IPS-20b (cell line): Measurements from ENCODE around the gene ABHD18.
"Not testable (repeated sequence)": the region's sequence is repeated elsewhere in the genome, so short reads cannot be mapped to it uniquely, and the experiment has no call there.

ENCODE experiments used
- H3K27ac ChIP-seq: one replicate; pipeline ENCODE4 v1.5.1; 2013; ENCODE audit warnings: low read length
- H3K27me3 ChIP-seq: 2 replicates; pipeline ENCODE4 v1.6.1; 2013; ENCODE audit warnings: mild to moderate bottlenecking, low read length, inconsistent platforms; ENCODE audit not compliant: insufficient read depth
- H3K36me3 ChIP-seq: 2 replicates; pipeline ENCODE4 v1.6.1; 2013; ENCODE audit warnings: low read depth, mild to moderate bottlenecking, inconsistent platforms, low read length, moderate library complexity; ENCODE audit not compliant: insufficient read depth
- H3K4me1 ChIP-seq: 2 replicates; pipeline ENCODE4 v1.6.1; 2013; ENCODE audit warnings: mild to moderate bottlenecking, control low read depth, inconsistent platforms, low read length, moderate library complexity; ENCODE audit not compliant: insufficient read depth
- H3K4me3 ChIP-seq: 2 replicates; pipeline ENCODE4 v1.5.1; 2013; ENCODE audit warnings: mild to moderate bottlenecking, low read length, inconsistent platforms
- H3K9ac ChIP-seq: 2 replicates; pipeline ENCODE4 v1.6.1; 2013; ENCODE audit warnings: low read depth, mild to moderate bottlenecking, inconsistent platforms, low read length, moderate library complexity
- H3K9me3 ChIP-seq: 2 replicates; pipeline ENCODE4 v1.6.1; 2013; ENCODE audit warnings: mild to moderate bottlenecking, low read depth, low read length, inconsistent platforms; ENCODE audit not compliant: insufficient read depth

ABHD18 gene

GRCh38 chr4:128055441-128056206 lies 90.4 kb downstream of the ABHD18 start:
- not testable (repeated sequence) for H3K4me1 ChIP-seq, H3K9me3 ChIP-seq, H3K27me3 ChIP-seq, H3K36me3 ChIP-seq
- peak overlapping the region; percentile 45 for H3K27ac ChIP-seq
- peak overlapping the region; percentile 49 for H3K9ac ChIP-seq
- H3K4me3 ChIP-seq, result peak overlapping the region; percentile 31; the same call in 1 of the 2 replicates

- Histone ChIP-seq H3K36me3 (no peaks in the 10 kb centered on the region), H3K27me3 (no peaks in the 10 kb centered on the region), H3K4me1 (peaks cover 6% of the 10 kb centered on the region; the same call in 1 of the 2 replicates), H3K9ac (no peak overlapping the region), H3K9me3 (no peaks in the 10 kb centered on the region), H3K4me3 (no peak overlapping the region), H3K27ac (no peak overlapping the region)
Observed at GRCh38 chr4:128056396-128056795, 91.2 kb downstream of the ABHD18 start.

GRCh38 chr4:128060121-128060698 lies 95.0 kb downstream of the ABHD18 start:
- Histone ChIP-seq H3K9me3 (no peaks in the 10 kb centered on the region), H3K4me3 (peak overlapping the region; percentile 73), H3K27ac (peak overlapping the region; percentile 99), H3K27me3 (no peaks in the 10 kb centered on the region), H3K4me1 (peaks cover 6% of the 10 kb centered on the region; the same call in 1 of the 2 replicates), H3K9ac (peak overlapping the region; percentile 95), H3K36me3 (no peaks in the 10 kb centered on the region)

DNA sequence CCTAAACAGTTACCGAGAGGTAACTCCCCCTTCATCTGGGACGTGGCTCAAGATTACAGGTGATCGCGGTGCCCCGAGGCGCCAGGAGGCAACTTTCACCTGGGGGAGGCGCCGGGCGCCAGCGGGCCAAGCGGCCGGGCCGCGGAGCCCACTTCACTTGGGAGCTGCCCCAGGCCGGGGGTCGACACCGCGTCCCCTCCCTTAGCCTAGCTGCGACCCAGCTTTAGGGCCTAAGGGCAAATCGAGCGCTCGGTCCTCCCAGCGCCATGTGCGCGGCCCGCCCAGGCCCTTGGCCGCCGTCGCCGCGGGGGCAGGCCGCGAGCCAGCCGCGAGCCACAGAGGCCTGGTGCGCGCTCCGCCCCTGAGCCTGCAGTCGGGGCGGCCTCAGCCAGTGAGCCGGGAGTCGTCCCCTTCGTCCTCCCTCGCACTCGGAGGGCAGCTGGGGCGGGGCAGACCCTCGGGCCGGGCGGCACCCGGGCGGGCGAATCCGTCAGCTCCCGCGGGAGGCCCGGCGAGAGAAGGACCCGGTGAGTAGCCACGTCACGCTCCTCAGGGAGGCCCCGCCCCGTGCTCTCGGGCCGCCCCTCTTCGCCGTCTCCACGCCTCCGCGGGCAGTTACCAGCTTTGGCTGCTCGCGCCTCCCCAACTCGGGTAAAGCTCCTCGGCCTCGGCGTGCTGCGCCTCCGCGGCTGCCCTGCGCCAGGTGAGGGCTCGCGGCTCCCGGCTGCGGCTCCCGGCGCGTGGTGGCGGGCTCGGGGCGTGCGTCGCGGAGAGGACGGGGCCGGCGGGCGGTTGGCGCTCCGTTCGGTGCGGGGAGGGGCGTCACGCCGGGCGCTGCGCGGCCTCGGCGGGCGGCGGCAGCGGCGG lies 95.7 kb downstream of the ABHD18 start, which contains the start of gene LARP1B:
Gene LARP1B, plus strand, starts transcription at position 614 of the 867 bp plus-strand sequence. CDS start 13,640 bp downstream, outside the sequence.
- H3K4me1 ChIP-seq, result peaks cover 6% of the 10 kb centered on the region; the same call in 1 of the 2 replicates
- no peaks in the 10 kb centered on the region for H3K9me3 ChIP-seq
- H3K27me3 ChIP-seq, result no peaks in the 10 kb centered on the region
- no peaks in the 10 kb centered on the region for H3K36me3 ChIP-seq
- H3K9ac ChIP-seq, result peak within 1 kb of the TSS; percentile 95
- H3K4me3 ChIP-seq, result peak within 1 kb of the TSS; percentile 73
- H3K27ac ChIP-seq, result peak within 1 kb of the TSS; percentile 99

DNA sequence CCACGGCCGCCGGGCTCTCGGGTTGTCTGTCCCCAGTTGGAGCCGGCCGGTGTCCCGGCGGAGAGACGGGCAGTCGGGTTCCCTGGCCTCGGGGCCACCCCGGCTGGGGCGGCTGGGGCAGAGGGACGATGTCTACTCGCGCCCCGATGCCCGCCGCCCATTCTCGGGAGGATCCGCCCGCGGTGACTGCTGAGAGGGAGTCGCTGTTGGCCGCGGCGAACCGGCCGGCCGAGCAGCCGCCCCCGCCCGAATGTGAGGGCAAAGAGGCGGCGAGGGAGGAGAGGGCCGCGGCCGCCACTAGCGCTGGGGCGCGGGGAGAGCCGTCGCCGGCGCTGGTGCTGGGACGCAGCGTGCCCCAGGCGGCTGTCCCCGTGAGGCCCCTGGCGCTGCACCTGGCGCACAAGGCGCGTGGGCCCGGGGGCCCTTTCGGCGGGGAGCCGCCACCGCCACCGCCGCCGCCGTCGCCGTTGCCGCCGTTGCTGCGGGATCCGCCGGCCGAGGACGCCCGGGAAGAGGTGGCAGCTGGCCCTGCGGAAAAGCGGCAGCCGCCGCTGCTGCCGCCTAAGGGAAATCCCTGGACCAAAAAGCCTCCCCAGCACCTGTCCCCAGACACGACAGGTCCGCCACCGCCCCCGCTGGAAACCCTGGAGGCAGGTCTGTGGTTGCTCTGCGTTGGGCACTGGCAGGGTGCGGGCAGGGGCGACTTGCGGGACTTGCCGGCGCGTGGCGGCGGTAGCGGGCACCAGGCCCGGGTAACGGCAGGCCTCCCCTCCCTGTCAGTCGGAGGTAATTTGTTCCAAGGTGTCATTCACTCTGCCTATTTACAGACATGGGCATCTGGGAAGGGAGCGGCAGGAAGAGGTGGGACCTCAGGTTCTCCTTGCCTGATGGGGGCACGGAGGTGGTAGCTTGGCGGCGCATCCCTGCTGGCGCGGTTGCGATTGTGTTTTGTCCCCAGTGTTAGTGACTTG lies 96.6 kb downstream of the ABHD18 start:
- Histone ChIP-seq H3K4me1 (peaks cover 6% of the 10 kb centered on the region; the same call in 1 of the 2 replicates), H3K27ac (no peak overlapping the region), H3K27me3 (no peaks in the 10 kb centered on the region), H3K9ac (peak overlapping the region; percentile 95; the same call in 1 of the 2 replicates), H3K4me3 (peak overlapping the region; percentile 73), H3K9me3 (no peaks in the 10 kb centered on the region), H3K36me3 (no peaks in the 10 kb centered on the region)

GRCh38 chr4:128066453-128066820 lies 101.2 kb downstream of the ABHD18 start:
- H3K36me3 ChIP-seq, H3K9me3 ChIP-seq, H3K27ac ChIP-seq, H3K27me3 ChIP-seq, H3K4me3 ChIP-seq, H3K4me1 ChIP-seq, H3K9ac ChIP-seq: not testable (repeated sequence)

DNA sequence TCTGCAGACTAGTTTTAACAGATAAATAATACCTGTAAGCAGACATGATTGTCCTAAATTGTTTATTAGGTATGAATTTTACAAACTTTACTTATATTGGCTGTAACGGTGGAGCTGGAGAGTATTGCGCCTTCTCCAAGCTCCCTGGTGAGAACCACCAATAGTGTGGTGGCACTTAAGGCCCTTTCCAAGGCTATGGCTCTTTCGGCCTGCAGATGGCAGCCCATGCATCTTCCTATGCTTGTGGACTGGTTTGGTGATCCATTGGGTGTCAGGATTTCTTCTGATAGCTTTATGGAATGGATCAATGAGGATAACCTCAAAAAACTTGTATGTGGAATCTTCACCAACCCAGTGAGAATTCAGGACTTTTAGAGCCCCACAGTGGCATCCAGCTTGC lies 103.7 kb downstream of the ABHD18 start:
- Histone ChIP-seq H3K9ac (no peak overlapping the region), H3K4me1 (no peaks in the 10 kb centered on the region), H3K27ac (no peak overlapping the region), H3K9me3 (no peaks in the 10 kb centered on the region), H3K36me3 (no peaks in the 10 kb centered on the region), H3K4me3 (no peak overlapping the region), H3K27me3 (no peaks in the 10 kb centered on the region)

- Histone ChIP-seq H3K4me1 (no peaks in the 10 kb centered on the region), H3K9ac (no peak overlapping the region), H3K9me3 (no peaks in the 10 kb centered on the region), H3K27me3 (no peaks in the 10 kb centered on the region), H3K4me3 (no peak overlapping the region), H3K27ac (no peak overlapping the region), H3K36me3 (peaks cover 55% of the 10 kb centered on the region)
Observed at GRCh38 chr4:128076464-128076863, 111.3 kb downstream of the ABHD18 start.
